Effector CD8-positive, alpha-beta T cell (primary cell): ENCODE data around the gene RPTOR.

Source experiments
- DNase-seq: peaks from one replicate; lab custom pipeline; 2025; lab: John Stamatoyannopoulos, UW

RPTOR gene

DNA sequence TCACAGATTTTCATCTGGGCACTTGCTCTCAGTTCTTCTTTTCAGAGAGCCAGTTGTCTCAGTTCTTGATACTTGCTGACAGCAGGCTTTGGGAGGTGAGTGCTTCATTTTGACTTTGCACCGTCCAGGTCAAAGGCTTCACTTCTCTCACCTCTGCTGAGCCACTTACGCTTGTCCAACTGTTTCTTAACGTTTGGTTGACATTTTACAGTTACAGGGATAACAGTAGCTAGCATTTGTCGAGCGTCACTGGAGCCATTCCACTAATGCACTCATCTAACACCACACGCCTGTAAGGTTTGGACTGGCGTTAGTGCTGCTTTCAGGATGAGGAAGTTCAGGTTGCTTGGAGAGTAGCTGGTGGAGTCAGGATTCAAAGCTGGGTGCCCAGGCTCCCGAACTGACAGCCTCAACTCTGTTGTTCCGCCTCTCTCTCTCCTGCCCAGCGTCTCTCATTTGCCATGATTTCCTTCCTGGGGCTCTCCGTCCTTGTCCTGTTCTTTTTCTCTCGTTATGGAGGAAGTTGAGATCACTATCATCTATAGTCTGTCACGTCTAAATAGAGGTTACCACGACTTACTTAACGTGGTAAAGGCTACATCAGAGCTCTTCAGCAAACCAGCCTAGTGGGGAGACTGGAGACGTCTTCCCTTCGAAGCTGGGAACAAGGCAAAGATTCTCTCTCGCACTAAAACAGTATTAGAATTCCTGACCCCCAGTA is 220.8 kb downstream of the RPTOR start:
- DNase-seq = no peak

DNA sequence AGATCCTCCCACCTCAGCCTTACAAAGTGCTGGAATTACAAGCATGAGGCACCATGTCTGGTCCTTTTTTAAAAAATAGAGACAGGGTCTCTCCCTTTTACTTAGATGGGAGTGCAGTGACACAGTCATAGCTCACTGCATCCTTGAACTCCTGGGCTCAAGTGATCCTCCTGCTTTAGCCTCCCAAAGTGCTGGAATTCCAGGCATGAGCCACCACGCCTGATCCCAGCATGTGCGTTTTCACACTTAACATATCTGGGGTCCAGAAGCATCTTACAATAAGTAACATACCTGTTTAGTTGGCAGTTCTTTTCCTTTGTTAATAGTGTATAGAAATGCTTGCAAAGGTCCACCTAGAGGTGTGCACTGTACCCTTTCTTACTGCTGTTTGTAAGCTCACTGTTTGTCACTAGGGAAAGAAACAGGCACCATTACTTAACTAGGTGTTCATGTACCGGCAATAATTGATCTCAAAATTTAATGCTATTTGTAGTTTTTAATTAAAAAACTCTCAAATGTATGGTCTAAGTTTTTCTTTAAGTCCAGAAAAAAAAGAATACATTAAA is 221.7 kb downstream of the RPTOR start:
- DNase-seq = no peak

DNA sequence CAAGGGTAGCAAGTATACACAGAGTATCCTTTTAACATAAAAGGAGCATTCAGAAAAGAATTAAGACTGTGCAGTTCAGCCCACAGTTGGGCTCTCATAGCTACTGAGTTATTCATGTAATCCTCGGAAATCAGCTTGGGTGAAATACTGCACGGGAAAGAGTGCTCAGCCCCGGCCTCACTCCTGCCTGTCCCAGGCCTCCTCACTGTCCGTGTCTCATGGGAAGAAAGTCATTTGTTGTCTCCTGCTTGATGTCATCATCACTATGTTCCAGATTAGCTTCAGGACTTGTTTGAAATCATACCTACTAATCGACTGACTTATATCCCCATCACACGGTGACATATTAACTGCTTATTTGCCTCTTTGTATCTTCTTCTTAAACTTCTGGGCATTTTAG is 223.8 kb downstream of the RPTOR start:
- no peak for DNase-seq

DNA sequence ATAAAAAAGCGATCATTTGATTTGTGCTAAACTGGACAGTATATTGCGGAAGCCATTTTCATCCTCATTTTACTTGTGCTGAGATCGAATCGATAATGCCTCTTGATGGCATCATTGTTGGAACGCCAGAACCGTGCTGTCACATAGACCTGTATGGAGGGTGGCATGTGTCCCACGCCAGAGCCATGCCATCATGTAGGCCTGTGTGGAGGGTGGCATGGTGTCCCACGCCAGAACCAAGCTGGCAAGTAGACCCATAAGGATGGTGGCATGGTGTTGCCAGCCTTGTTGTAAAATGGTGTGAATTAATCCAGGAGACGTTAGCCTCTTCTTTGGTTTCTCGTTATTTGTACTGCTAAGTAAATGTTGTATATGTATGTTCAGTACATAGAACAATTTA is 224.3 kb downstream of the RPTOR start:
- no peak for DNase-seq

DNA sequence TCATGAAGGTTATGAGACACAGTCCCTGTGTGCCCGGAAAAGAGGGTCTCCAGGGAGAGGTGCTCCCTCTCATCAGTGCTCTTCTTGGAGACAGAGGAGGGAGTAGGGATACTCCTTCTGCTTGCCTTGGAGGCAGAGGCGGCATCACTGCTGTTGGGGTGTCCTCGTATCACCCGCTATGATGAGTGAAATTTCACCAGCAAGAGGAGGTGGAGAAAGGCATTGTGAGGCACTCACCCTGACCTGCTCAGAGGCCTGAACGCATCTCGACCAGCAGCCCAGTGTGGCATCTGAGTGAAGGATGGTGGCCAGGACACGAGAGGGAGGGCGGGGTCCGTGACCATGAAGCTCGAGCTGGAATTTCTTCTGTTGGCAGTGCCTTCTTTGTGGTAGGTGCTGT is 224.9 kb downstream of the RPTOR start:
- no peak for DNase-seq

DNA sequence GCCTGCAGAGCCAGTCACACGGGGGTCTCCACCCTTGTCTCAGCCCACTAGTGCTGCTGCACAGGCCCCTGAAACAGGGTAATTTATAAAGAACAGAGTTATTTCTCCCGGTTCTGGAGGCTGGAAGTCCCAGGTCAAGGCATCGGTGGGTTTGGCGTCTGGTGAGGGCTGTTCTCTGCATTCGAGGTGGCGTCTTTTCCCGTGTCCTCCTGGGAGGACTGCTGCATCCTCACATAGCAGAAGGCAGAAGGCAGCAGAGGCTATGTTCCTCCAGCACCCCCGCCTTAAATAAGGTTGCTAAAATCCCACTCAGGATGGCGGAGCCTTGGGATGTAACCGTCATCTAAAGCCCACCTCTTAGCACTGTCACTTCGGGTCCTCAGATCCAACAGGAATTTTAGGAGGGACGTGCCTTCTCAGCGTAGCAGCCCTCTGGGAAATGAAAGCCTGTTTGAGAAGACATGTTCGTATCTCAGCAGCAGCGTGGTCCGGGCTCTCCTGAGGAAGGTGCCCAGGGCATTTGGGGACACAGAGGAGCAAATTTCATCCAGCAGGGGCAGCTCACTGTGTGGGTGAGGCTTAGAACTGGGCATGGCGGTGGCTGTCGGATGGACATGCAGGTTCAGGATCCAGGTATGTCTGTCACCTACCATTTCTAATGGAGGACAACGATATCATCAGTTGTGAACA is 225.4 kb downstream of the RPTOR start:
- DNase-seq = no peak

GRCh38 chr17:80770881-80771611 is 226.4 kb downstream of the RPTOR start:
- no peak for DNase-seq

GRCh38 chr17:80771612-80772005 is 227.0 kb downstream of the RPTOR start:
- DNase-seq = no peak

DNA sequence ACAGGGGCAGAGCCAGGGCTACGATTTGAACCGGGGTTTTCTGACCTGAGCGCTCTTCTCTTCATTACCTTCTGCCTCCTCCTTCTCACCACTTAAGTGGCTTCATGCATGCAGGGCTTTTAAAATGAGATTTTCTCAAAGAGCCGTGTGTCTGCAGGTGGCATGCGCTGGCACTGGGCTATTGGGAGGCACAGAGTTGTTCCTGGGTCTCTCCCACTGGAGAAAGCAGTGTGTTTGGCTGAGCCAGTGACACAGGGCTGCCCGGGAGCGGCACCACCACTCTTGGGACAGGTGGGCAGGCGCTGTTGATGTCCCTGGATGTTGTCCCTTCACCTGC is 228.2 kb downstream of the RPTOR start:
- DNase-seq = no peak

- DNase-seq = no peak
Observed at GRCh38 chr17:80773243-80773991, 228.8 kb downstream of the RPTOR start.

GRCh38 chr17:80774146-80774545 is 229.5 kb downstream of the RPTOR start:
- no peak for DNase-seq

- DNase-seq = no peak
Observed at GRCh38 chr17:80774643-80775281, 230.1 kb downstream of the RPTOR start.

DNA sequence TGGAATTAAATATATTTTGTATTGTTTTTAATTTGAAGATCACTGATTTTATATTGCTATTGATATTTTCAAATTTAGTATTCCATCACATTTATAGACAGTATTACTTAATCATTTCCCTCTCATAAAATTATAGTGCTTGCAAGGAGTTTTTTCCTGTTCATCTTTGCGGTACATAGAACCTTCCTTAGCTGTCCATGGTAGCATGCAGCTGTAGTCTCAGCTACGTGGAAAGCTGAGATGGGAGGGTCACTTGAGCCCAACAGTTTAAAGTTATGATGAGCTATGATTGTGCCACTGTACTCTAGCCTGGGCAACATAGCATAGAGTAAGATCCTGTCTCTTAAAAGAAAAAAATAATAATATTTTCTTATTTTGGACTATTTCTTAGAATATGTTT is 231.2 kb downstream of the RPTOR start:
- DNase-seq = no peak

- no peak for DNase-seq
Observed at GRCh38 chr17:80777274-80777673, 232.6 kb downstream of the RPTOR start.

- no peak for DNase-seq
Observed at GRCh38 chr17:80778716-80779115, 234.1 kb downstream of the RPTOR start.

- DNase-seq = no peak
Observed at GRCh38 chr17:80779336-80779735, 234.7 kb downstream of the RPTOR start.

DNA sequence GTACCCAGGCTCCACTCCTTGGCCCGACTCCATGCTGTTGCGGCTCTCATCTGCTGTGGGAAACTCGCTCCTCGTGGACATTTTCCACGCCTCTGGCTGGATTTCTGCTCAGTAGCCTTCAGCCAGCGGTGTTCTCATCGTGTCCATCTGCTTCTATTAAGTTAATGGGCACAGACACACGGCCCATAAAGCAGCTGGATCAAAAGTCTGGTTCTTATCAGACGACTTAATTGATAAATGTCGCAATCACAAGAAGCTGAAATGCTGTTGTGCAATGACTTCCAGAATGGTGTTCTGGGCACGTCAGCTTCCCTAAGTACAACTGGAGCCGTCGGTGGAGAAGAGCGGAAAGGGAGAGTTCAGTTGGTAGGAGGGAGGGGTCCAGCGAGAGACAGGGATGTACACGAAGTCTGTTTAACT is 235.3 kb downstream of the RPTOR start:
- DNase-seq = no peak

- no peak for DNase-seq
Observed at GRCh38 chr17:80780381-80781198, 236.0 kb downstream of the RPTOR start.

DNA sequence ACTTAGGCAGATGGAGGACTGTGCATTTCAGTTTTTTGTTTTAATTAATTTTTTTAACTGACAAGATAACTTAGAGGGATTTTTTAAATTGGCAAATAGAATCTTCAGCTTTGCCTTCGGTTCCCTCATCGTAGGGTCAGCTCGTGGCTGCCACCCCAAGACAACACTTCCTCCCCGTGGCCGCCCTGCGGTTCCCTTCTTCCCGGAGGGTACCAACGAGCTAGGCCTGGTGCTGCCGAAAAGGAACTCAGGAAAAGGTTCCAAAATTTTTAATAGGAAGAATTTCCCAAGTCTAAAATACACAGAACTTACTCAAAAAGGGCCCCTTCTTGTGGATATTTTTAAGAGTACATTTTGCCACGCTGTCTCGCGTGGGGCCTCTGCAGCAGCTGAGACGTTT is 236.6 kb downstream of the RPTOR start:
- no peak for DNase-seq

- no peak for DNase-seq
Observed at GRCh38 chr17:80781807-80782277, 237.2 kb downstream of the RPTOR start.
